DLD1 (cell line): ENCODE measurements around the gene VAV2.

Experiments used
- in situ Hi-C: cut with HindIII; loops from 2 replicates; pipeline ENCODE4 v1.10.0; 2017; ENCODE audit warnings: low sequenced_read_pairs

Gene VAV2

GRCh38 chr9:133880851-133881661 lies 111.1 kb downstream of the VAV2 start:
- in situ Hi-C loops = no loop called here

- in situ Hi-C loops = no loop called here
These were observed 112.0 kb downstream of the VAV2 start for GRCh38 chr9:133880136-133880535.

GRCh38 chr9:133879615-133880014 lies 112.5 kb downstream of the VAV2 start:
- in situ Hi-C loops = no loop called here

GRCh38 chr9:133878402-133878801 lies 113.7 kb downstream of the VAV2 start:
- in situ Hi-C loops = no loop called here

GRCh38 chr9:133877967-133878366 lies 114.2 kb downstream of the VAV2 start:
- in situ Hi-C loops = no loop called here

DNA sequence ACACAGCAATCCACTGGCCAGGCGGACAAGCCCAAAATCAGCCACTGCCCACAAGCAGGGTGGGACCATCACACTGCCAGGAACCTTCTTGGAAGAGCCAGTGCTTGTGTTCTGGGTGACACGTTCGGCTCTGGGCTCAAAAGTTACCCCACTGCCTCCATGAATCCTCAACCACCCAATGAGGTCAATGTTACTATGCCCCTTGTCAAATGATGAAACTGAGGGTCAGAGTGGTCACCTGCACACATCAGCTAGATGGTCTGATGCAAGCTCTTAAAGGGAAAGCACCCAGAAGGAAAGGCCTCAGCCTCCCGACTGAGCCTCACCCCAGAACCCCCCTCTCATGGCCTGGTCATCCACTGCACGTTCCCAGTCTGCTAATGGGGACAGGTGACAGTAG lies 114.8 kb downstream of the VAV2 start:
- in situ Hi-C loops = no loop called here

DNA sequence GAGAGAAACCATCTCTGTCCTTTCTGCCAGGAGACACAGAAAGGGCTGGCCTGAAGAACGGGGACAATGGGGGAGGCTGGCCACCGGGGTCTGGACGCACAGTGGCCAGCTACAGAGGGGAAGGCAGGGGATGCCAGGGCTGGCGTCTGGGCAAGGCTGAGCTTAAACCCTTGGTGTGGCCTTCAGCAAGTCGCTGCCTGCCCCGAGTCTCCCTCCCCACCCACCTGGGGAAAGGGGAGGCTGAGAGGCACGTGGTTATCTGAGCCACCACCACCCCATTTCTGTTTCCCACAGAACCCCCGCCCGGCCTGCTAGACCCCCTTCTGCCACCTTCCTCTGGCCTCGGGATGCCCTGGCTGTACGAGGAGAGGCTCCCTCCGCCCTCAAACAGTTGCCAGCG lies 115.3 kb downstream of the VAV2 start:
- in situ Hi-C loops = no loop called here

DNA sequence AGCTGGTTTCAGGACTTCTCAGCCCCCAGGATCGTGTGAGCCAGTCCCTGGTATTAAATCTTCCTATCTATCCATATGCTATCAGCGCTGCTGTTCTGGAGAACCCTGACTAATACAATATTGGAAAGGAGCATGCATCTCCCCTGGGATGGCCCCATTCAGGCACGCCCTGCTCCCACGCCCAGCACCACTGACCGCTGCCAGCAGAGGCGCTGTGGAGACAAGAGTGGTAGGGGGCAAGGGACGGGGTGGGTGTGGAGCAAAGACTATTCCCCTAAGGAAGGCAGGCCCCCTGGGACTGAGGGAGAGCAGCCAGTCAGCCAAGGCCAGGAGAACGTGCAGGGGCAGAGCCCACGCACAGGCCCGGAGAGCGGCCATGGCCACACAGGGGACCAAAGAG lies 116.0 kb downstream of the VAV2 start:
- in situ Hi-C loops = no loop called here

- in situ Hi-C loops = no loop called here
These were observed 117.0 kb downstream of the VAV2 start for GRCh38 chr9:133875131-133875530.

GRCh38 chr9:133874659-133875058 lies 117.5 kb downstream of the VAV2 start:
- in situ Hi-C loops = no loop called here

DNA sequence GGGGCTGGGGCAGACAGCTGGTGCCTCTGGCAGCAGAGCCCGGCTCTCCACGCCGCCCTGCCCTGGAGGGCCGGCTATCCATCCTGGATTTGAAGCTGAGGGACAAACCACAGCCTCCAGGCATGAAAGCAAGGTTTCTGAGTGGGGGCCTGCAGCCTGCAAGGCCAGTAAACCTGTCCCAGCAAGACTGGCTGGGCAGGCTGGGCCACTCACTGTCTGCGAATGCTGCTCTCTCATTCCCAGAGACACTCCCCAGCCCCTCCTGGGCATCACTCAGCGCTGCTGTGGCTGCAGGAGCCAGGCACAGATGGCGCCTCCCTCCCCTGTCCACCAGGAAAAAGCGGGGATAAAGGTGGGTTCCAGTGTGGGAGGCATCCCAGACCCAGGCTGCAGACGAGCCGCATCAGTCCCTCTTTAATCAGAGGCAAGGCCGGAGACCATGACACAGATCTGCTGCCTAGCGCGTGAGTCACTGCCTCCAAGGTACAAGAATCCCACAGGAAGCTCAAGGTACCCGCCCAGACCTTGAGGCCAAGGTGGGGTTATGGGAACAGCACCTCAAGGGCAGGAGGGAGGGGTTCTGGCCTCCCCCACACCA lies 118.0 kb downstream of the VAV2 start:
- in situ Hi-C loops = no loop called here

DNA sequence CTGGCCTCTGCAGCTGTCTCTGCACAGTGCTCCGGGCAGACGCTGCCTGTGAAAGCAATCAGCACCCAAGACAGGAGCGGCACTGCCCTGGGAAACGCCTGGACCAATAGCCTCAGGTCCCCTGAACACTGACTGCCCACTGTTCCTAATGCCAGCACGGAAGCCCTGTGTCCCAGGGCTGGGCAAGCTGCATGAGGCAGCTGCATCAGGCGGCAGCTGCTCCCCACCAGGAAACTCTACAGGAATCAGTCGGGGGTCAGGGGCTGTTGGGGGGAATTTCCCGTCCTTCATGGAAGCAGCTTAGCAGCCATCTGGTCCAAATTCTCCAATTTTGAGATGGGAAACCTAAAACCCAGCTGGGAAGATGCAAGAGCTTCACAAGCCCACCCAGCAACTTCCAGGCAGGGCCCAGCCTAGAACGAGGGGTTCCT lies 118.6 kb downstream of the VAV2 start:
- in situ Hi-C loops = no loop called here

DNA sequence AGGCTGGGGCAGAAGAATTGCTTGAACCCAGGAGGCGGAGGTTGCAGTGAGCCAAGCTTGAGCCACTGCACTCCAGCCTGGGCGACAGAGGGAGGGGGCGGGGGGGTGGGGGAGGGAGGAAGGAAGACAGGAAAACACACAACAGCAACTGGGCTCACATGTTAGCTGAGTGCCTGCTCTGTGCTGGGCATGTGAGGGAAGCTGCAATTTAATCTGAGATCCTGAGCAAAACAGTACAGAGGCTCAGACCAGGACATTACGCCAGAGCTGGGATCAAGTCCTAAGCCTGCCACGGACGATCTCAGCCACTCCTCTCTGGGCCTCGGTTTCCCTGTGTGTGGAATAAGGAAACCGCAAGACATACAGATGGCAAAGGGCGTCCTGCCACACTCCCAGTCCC lies 119.1 kb downstream of the VAV2 start:
- in situ Hi-C loops = no loop called here

DNA sequence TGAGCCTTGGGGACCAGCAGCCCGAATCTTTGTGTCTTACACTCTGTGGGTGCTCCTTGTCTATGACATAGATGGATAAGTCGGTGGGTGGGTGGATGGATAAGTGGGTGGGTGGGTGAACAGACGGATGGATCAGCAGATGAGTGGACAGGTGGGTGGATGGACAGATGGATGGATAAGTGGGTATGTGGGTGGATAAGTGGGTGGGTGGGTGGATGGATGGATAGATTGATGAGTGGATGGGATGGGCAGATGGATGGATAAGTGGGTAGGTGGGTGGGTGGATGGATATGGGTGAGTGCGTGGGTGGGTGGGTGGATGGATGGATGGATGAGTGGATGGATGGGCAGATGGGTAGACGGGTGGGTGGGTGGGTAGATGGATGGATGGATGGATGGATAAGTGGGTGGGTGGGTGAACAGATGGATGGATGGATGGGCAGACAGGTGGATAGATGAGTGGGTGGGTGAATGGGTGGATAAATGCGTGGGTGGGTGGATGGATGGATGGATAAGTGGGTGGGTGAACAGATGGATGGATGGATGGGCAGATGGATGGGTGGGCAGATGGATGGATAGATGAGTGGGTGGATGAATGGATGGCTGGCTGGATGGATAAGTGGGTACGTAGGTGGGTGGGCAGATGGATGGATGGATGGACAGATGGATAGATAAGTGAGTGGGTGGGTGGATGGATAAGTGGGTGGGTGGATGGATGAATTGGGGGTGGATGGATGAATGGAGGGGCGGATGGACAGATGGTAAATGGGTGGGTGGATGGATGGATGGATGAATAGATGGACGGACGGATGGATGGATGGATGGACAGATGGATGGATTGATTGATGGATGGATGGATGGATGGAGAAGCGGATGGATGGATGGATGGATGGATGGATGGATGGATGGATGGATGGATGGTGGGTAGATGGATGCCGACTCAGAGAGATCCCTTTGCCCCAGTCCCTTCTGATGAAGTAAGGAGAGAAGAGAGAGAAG lies 121.2 kb downstream of the VAV2 start:
- in situ Hi-C loops = no loop called here

DNA sequence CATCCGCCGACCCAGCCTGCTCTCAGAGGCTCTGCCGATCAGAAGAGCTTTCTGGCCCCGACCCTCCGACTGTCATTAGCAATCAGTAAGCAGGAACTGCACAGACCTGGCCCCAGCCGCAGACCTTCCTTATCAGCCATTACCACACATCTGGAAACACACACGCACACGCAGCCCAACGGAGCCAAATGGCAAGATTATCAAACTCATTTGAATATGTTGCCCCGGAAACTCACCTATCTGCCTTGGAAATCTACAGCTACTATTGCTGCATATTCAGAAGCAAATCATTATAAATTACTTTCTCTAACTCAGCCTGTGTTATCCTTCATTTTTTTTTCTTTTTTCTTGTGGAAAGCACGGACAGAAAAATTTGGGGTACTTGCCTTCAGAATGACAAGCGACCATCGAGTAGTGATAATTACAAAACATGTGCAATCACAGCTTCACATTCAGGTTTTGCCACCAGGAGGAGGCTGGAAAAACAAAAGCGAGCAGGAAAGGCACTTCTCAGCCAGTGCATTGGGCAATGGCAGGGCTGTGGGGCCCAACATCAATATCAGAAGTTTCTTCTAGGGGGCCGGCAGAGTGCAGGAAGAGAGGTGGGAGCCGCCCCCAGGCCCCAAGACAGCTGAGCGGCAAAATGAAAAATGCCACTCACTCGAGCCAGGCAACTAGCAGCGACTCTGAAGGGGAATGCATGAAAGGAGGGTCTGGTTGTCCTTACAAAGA lies 122.3 kb downstream of the VAV2 start:
- in situ Hi-C loops = no loop called here

- in situ Hi-C loops = no loop called here
These were observed 123.9 kb downstream of the VAV2 start for GRCh38 chr9:133868203-133868602.

GRCh38 chr9:133866946-133867345 lies 125.2 kb downstream of the VAV2 start:
- in situ Hi-C loops = no loop called here

DNA sequence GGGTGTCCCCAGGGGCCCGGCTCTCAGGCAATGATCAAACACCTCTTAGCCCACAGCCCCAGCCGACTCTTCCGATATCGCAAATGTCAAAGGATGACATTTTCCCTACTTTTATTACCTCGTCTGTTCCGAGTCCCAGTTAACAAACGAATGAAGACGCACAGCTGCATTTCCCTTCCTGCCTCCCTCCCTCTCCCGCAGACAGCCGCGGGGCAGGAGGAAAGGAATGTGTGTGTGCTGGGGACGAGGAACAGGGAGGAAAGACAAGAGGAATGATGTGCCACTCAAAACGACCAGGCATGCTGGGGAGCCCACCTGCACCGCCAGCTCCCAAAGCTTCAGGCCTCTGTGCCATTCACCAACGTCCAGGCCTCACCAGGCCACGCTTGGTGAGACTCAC lies 128.1 kb downstream of the VAV2 start:
- in situ Hi-C loops = no loop called here

DNA sequence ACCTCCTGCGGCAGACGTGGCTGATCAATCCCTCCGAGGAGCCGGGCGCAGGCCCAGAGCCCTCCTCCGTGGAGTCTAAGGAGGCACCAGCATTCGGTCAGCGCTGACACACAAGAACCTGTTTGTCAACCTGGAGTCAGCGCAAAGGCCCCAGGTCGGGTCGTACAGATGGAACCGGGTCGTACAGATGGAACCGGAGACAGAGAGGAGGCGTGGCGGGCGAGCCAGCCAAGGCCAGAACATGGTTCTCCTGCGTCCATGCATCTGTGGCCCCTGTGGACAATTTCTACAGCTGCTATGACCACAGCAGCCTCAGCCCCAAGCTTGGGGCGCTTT lies 128.9 kb downstream of the VAV2 start:
- in situ Hi-C loops = no loop called here

- in situ Hi-C loops = no loop called here
These were observed 129.4 kb downstream of the VAV2 start for GRCh38 chr9:133862585-133863256.
